Kidney (tissue), 14 donors: Measurements from ENCODE around the gene PSMD8. TPM values are rescaled to one million over a fixed set of nuclear protein-coding genes. Genes with fewer than 3 reads are reported as not detected.

Source experiments
- DNase-seq, 5 donors: peaks; one replicate each; pipeline ENCODE4 v3.0.0-alpha.2; 2013 to 2020
- FAIRE-seq: peaks from 2 replicates; lab custom pipeline; 2012; peaks lifted over from hg19 to GRCh38; lab: Jason Lieb, UNC
- H3K27ac ChIP-seq, 2 donors: one replicate each; pipeline ENCODE4 v1.7.0; 2013; ENCODE audit warnings: low read depth in 2 of 2, low read length in 2 of 2, inconsistent platforms in 1 of 2
- H3K27me3 ChIP-seq: one replicate; pipeline ENCODE4 v1.7.1; 2013; ENCODE audit warnings: low read length, inconsistent platforms; ENCODE audit not compliant: control insufficient read depth, insufficient read depth
- H3K36me3 ChIP-seq, 3 donors: one replicate each; pipeline versions ENCODE4 v1.7.0 to v1.7.1; 2013; ENCODE audit warnings: low read length in 3 of 3, control low read depth in 1 of 3, inconsistent platforms in 1 of 3; ENCODE audit not compliant: insufficient read depth in 3 of 3, control insufficient read depth in 2 of 3
- H3K4me1 ChIP-seq, 3 donors: one replicate each; pipeline versions ENCODE4 v1.7.0 to v1.7.1; 2013; ENCODE audit warnings: low read length in 3 of 3, inconsistent platforms in 1 of 3, low read depth in 1 of 3; ENCODE audit not compliant: control insufficient read depth in 2 of 3, insufficient read depth in 2 of 3
- H3K4me3 ChIP-seq, 3 donors: one replicate each; pipeline versions ENCODE4 v1.7.0 to v1.8.1; 2013; ENCODE audit warnings: low read length in 3 of 3, control low read depth in 1 of 3, inconsistent platforms in 1 of 3
- H3K9ac ChIP-seq, 3 donors: one replicate each; pipeline versions ENCODE4 v1.7.0 to v1.7.1; 2013; ENCODE audit warnings: low read length in 3 of 3, control low read depth in 1 of 3, inconsistent platforms in 1 of 3
- H3K9me3 ChIP-seq, 3 donors: one replicate each; pipeline versions ENCODE4 v1.7.0 to v1.7.1; 2013; ENCODE audit warnings: low read length in 3 of 3, control low read depth in 1 of 3, inconsistent platforms in 1 of 3; ENCODE audit not compliant: control insufficient read depth in 2 of 3, insufficient read depth in 1 of 3
- intact Hi-C: fragments of 100-400 bp; cut with DNase I; formaldehyde crosslinking; loops from one replicate; pipeline ENCODE4 v1.11.1; 2022
- polyA plus RNA-seq: library from polyadenylated mRNA; stranded (reverse); fragments of 350-450 nt; fragmentation: Illumina TruSeq; extraction: RNeasy Lipid Tissue Mini Kit (QIAGEN cat#74804); gene quantifications from one replicate; pipeline ENCODE4 v1.2.3, GENCODE V29; 2014; ENCODE audit warnings: low read depth, low replicate concordance; ENCODE audit not compliant: insufficient read depth
- total RNA-seq: library from RNA; stranded (reverse); fragmentation: NEBNext Ultra II Directional; extraction: Animal tissue kit (Norgen Biotek cat#: 25700); gene quantifications from one replicate; pipeline ENCODE4 v1.2.1, GENCODE V29; 2021
- TF ChIP-seq, protein P1 (sequence below): IDR thresholded peaks from 3 replicates; pipeline ENCODE4 v1.5.1; 2012; ENCODE audit warnings: mild to moderate bottlenecking, moderate library complexity, borderline replicate concordance; ENCODE audit not compliant: insufficient read depth; ENCODE audit errors: extremely low read depth
- donor health status: control.
- donor health status: control.
- donor health status: control.
- donor health status: control.
- donor health status: control.
- donor health status: DM: yes; HTN: yes; CAD: no.
- donor health status: Normal renal cell carcinoma (clear cell type).

The PSMD8 gene
- total and polyA plus RNA-seq, 2 donors from 2014 or later: 126 to 217 TPM

GRCh38 chr19:38329651-38330050 lies 44.7 kb upstream of the PSMD8 start:
- no peak for DNase-seq
- intact Hi-C loops: loop anchor here (5.0 kb wide), 1 partner anchor 82 kb away; no protein-coding TSS in a partner anchor
- H3K27ac ChIP-seq: no peak overlapping the region
- TF ChIP-seq, protein P1, sequence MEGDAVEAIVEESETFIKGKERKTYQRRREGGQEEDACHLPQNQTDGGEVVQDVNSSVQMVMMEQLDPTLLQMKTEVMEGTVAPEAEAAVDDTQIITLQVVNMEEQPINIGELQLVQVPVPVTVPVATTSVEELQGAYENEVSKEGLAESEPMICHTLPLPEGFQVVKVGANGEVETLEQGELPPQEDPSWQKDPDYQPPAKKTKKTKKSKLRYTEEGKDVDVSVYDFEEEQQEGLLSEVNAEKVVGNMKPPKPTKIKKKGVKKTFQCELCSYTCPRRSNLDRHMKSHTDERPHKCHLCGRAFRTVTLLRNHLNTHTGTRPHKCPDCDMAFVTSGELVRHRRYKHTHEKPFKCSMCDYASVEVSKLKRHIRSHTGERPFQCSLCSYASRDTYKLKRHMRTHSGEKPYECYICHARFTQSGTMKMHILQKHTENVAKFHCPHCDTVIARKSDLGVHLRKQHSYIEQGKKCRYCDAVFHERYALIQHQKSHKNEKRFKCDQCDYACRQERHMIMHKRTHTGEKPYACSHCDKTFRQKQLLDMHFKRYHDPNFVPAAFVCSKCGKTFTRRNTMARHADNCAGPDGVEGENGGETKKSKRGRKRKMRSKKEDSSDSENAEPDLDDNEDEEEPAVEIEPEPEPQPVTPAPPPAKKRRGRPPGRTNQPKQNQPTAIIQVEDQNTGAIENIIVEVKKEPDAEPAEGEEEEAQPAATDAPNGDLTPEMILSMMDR: no peak
- H3K27me3 ChIP-seq: no peaks in the 10 kb centered on the region
- FAIRE-seq: no peak
- H3K9ac ChIP-seq: no peak overlapping the region
- no peak overlapping the region for H3K4me3 ChIP-seq
- no peaks in the 10 kb centered on the region for H3K4me1 ChIP-seq
- no peaks in the 10 kb centered on the region for H3K36me3 ChIP-seq
- no peaks in the 10 kb centered on the region for H3K9me3 ChIP-seq

DNA sequence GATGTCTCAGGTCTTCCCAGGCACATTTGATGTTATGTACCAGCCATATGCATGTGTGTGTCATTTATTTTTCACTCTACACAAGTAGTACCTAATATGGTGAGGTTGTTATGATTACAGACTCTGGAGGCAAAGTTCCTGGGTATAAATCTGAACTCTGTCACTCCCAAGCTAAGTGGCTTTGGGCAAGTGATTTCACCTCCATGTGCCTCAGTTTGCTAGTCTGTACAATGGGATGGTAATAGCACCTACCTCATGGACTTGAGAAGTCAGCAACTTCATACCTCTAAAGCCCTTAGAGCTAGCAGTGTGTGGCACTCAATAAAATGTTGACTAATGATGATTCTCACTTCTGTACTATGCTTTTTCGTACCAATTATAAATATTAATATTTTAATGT lies 42.6 kb upstream of the PSMD8 start:
- FAIRE-seq (no peak), DNase-seq (no peak)
- Histone ChIP-seq H3K9ac (no peak overlapping the region), H3K36me3 (no peaks in the 10 kb centered on the region), H3K4me1 (no peaks in the 10 kb centered on the region), H3K4me3 (no peak overlapping the region), H3K27ac (no peak overlapping the region), H3K9me3 (no peaks in the 10 kb centered on the region), H3K27me3 (no peaks in the 10 kb centered on the region)
- TF ChIP-seq, protein P1: no peak
- intact Hi-C loops: loop anchor here (5.0 kb wide), 1 partner anchor 84 kb away; no protein-coding TSS in a partner anchor

GRCh38 chr19:38333245-38333644 lies 41.1 kb upstream of the PSMD8 start:
- Histone ChIP-seq H3K27me3 (no peaks in the 10 kb centered on the region), H3K4me1 (peaks cover 0 to 5% (median 0%) of the 10 kb centered on the region in 3 donors), H3K27ac (no peak overlapping the region), H3K9me3 (no peaks in the 10 kb centered on the region), H3K9ac (no peak overlapping the region), H3K36me3 (no peaks in the 10 kb centered on the region), H3K4me3 (no peak overlapping the region)
- DNase-seq: no peak
- FAIRE-seq: no peak
- TF ChIP-seq, protein P1: no peak
- intact Hi-C loops: loop anchor here (5.0 kb wide), 1 partner anchor 86 kb away; no protein-coding TSS in a partner anchor
